Thyroid gland (tissue), 4 donors: ENCODE measurements around the gene ZNF280B.

Experiments
- POLR2A ChIP-seq, 2 donors: fragments of 450-650 bp; IDR thresholded peaks; one replicate each; pipeline ENCODE4 v1.6.1; 2017; ENCODE audit warnings: antibody characterized with exemption in 2 of 2, mild to moderate bottlenecking in 2 of 2, moderate library complexity in 1 of 2
- TF ChIP-seq, protein P1 (sequence below), 6 experiments: fragments of 200-600 bp in 3 of 6; fragments of 450-650 bp in 3 of 6; sonication (generic) in 3 of 6; IDR thresholded peaks; one replicate each; pipeline ENCODE4 v1.5.1; 2016 to 2019; ENCODE audit warnings: antibody characterized with exemption in 6 of 6, mild to moderate bottlenecking in 2 of 6, inconsistent platforms in 1 of 6, moderate library complexity in 1 of 6

DNA sequence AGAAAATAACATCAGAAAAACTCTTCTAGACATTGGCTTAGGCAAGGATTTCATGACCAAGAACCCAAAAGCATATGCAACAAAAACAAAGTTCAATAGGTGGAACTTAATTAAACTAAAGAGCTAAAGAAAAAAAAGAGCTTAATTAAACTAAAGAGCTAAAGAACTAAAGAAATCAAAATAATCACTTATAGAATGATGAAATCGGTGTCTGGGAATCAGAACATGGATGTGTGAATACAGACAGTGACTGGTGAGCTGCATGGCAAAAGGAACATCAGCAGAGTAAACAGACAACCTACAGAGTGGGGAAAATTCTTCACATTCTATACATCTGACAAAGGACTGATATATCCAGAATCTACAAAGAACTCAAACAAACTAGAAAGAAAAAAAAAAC, 41.4 kb downstream of the ZNF280B start:
- TF ChIP-seq, protein P1, sequence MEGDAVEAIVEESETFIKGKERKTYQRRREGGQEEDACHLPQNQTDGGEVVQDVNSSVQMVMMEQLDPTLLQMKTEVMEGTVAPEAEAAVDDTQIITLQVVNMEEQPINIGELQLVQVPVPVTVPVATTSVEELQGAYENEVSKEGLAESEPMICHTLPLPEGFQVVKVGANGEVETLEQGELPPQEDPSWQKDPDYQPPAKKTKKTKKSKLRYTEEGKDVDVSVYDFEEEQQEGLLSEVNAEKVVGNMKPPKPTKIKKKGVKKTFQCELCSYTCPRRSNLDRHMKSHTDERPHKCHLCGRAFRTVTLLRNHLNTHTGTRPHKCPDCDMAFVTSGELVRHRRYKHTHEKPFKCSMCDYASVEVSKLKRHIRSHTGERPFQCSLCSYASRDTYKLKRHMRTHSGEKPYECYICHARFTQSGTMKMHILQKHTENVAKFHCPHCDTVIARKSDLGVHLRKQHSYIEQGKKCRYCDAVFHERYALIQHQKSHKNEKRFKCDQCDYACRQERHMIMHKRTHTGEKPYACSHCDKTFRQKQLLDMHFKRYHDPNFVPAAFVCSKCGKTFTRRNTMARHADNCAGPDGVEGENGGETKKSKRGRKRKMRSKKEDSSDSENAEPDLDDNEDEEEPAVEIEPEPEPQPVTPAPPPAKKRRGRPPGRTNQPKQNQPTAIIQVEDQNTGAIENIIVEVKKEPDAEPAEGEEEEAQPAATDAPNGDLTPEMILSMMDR (IDR thresholded peaks at IDR 0.05) = no peak
- no peak for TF ChIP-seq POLR2A (IDR thresholded peaks at IDR 0.05)
